SK-N-SH (cell line): Measurements from ENCODE around the gene RILPL2.

ENCODE experiments used
- NRF1 ChIP-seq: IDR thresholded peaks from 2 replicates; pipeline ENCODE4 v1.6.1; 2012; ENCODE audit warnings: low read depth, mild to moderate bottlenecking, low read length
- POLR2AphosphoS5 ChIP-seq: IDR thresholded peaks from 2 replicates; pipeline ENCODE4 v1.6.1; 2012; ENCODE audit warnings: low read depth, low read length
- RFX5 ChIP-seq: IDR thresholded peaks from 2 replicates; pipeline ENCODE4 v1.6.1; 2012; ENCODE audit warnings: mild to moderate bottlenecking, improper control_type of control experiment, low read length
- TF ChIP-seq, protein P1 (sequence below): fragments of 200-600 bp; sonication (generic); IDR thresholded peaks from 2 replicates; pipeline ENCODE4 v1.6.1; 2017; ENCODE audit warnings: antibody characterized with exemption, mild to moderate bottlenecking, moderate library complexity
- TF ChIP-seq, protein P2 (sequence below): IDR thresholded peaks from 2 replicates; pipeline ENCODE4 v1.6.1; 2012; ENCODE audit warnings: mild to moderate bottlenecking, low read depth, low read length, moderate library complexity
- TF ChIP-seq, protein P3 (sequence below): IDR thresholded peaks from 2 replicates; pipeline ENCODE4 v1.4.0; 2012; ENCODE audit warnings: low read depth

DNA sequence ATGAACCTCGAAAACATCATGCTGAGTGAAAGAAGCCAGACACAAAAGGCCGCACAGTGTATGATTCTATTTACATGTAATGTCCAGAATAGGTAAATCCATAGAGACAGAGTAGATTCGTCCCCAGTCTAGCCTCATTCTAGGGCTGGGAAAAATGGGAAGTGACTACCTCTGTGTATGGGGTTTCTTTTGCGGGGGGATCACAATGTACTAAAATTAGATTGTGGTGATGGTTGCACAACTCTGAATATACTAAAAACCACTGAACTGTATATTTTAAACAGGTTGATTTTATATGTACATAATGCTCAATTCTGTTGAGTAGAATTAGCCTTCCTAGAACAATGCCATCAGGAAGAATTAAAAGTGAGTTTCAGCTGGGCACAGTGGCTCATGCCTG, 6.3 kb upstream of the RILPL2 start:
- TF ChIP-seq POLR2AphosphoS5 (no peak), NRF1 (no peak), RFX5 (no peak)
- TF ChIP-seq, protein P1, sequence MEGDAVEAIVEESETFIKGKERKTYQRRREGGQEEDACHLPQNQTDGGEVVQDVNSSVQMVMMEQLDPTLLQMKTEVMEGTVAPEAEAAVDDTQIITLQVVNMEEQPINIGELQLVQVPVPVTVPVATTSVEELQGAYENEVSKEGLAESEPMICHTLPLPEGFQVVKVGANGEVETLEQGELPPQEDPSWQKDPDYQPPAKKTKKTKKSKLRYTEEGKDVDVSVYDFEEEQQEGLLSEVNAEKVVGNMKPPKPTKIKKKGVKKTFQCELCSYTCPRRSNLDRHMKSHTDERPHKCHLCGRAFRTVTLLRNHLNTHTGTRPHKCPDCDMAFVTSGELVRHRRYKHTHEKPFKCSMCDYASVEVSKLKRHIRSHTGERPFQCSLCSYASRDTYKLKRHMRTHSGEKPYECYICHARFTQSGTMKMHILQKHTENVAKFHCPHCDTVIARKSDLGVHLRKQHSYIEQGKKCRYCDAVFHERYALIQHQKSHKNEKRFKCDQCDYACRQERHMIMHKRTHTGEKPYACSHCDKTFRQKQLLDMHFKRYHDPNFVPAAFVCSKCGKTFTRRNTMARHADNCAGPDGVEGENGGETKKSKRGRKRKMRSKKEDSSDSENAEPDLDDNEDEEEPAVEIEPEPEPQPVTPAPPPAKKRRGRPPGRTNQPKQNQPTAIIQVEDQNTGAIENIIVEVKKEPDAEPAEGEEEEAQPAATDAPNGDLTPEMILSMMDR = no peak
- TF ChIP-seq, protein P2, sequence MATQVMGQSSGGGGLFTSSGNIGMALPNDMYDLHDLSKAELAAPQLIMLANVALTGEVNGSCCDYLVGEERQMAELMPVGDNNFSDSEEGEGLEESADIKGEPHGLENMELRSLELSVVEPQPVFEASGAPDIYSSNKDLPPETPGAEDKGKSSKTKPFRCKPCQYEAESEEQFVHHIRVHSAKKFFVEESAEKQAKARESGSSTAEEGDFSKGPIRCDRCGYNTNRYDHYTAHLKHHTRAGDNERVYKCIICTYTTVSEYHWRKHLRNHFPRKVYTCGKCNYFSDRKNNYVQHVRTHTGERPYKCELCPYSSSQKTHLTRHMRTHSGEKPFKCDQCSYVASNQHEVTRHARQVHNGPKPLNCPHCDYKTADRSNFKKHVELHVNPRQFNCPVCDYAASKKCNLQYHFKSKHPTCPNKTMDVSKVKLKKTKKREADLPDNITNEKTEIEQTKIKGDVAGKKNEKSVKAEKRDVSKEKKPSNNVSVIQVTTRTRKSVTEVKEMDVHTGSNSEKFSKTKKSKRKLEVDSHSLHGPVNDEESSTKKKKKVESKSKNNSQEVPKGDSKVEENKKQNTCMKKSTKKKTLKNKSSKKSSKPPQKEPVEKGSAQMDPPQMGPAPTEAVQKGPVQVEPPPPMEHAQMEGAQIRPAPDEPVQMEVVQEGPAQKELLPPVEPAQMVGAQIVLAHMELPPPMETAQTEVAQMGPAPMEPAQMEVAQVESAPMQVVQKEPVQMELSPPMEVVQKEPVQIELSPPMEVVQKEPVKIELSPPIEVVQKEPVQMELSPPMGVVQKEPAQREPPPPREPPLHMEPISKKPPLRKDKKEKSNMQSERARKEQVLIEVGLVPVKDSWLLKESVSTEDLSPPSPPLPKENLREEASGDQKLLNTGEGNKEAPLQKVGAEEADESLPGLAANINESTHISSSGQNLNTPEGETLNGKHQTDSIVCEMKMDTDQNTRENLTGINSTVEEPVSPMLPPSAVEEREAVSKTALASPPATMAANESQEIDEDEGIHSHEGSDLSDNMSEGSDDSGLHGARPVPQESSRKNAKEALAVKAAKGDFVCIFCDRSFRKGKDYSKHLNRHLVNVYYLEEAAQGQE = no peak
- TF ChIP-seq, protein P3, sequence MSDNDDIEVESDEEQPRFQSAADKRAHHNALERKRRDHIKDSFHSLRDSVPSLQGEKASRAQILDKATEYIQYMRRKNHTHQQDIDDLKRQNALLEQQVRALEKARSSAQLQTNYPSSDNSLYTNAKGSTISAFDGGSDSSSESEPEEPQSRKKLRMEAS = no peak
